Measurements from ENCODE around the gene VEZF1.
A peak's percentile ranks its signal among the peaks of the same experiment; 100 is the strongest.

Gene VEZF1

GRCh38 chr17:57940231-57940630 lies 47.8 kb downstream of the VEZF1 start:
- Histone ChIP-seq H3K36me3 (ENCODE audit: low read length) (no peaks in the 10 kb centered on the region), H4K20me1 (ENCODE audit: low read depth, low read length) (no peaks in the 10 kb centered on the region), H3F3A (ENCODE audit: insufficient read depth) (no peaks in the 10 kb centered on the region), H3K27ac (ENCODE audit: low read depth, low read length) (no peak overlapping the region), H3K9ac (ENCODE audit: low read length) (no peak overlapping the region), H3K79me2 (ENCODE audit: insufficient read depth, low read length) (no peaks in the 10 kb centered on the region), H3K4me3 (ENCODE audit: insufficient read depth, low read length, poor library complexity, severe bottlenecking) (no peak overlapping the region), H3K27me3 (ENCODE audit: low read length) (no peaks in the 10 kb centered on the region), H3K4me2 (ENCODE audit: low read depth, low read length, poor library complexity, severe bottlenecking) (peak overlapping the region; percentile 17), H3K9me2 (replicated peaks; ENCODE audit: insufficient read depth, low read length) (no peaks in the 10 kb centered on the region), H3K9me3 (ENCODE audit: insufficient read depth, low read length) (no peaks in the 10 kb centered on the region), H2AFZ (ENCODE audit: low read depth, low read length, severe bottlenecking) (no peak overlapping the region)
- TF ChIP-seq CTCF (IDR thresholded peaks at IDR 0.05; ENCODE audit: insufficient read depth, low read length, poor library complexity, severe bottlenecking) (no peak), EZH2phosphoT487 (conservative IDR thresholded peaks at IDR 0.05; ENCODE audit: low read length) (no peak)

DNA sequence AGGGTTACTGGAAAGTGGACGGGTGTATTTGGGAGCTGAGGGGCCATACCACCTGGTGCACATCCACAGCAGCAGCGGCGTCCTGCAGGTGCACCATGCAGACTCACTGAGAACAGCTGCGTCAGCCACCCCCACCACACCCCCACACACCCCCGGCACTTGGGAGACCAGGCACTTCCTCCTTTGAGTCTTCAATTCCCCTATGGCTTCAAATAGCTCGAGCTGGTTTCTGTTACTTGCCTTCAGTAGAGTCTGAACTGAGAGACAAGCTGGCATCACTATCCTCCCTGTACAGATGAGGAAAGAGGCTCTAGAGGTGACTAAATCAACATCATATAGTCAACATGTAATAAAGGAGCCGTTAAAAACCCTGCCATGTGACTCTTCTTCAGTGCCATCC lies 48.3 kb downstream of the VEZF1 start:
- Histone ChIP-seq H3K27me3 (ENCODE audit: low read length) (no peaks in the 10 kb centered on the region), H2AFZ (ENCODE audit: low read depth, low read length, severe bottlenecking) (no peak overlapping the region), H3K36me3 (ENCODE audit: low read length) (no peaks in the 10 kb centered on the region), H3K9me2 (replicated peaks; ENCODE audit: insufficient read depth, low read length) (no peaks in the 10 kb centered on the region), H3K9me3 (ENCODE audit: insufficient read depth, low read length) (no peaks in the 10 kb centered on the region), H3K4me2 (ENCODE audit: low read depth, low read length, poor library complexity, severe bottlenecking) (peak overlapping the region; percentile 17), H3K4me3 (ENCODE audit: insufficient read depth, low read length, poor library complexity, severe bottlenecking) (no peak overlapping the region), H4K20me1 (ENCODE audit: low read depth, low read length) (no peaks in the 10 kb centered on the region), H3F3A (ENCODE audit: insufficient read depth) (no peaks in the 10 kb centered on the region), H3K9ac (ENCODE audit: low read length) (no peak overlapping the region), H3K79me2 (ENCODE audit: insufficient read depth, low read length) (no peaks in the 10 kb centered on the region), H3K27ac (ENCODE audit: low read depth, low read length) (no peak overlapping the region)
- TF ChIP-seq EZH2phosphoT487 (conservative IDR thresholded peaks at IDR 0.05; ENCODE audit: low read length) (peak; percentile 96; the same call in 1 of the 2 replicates), CTCF (IDR thresholded peaks at IDR 0.05; ENCODE audit: insufficient read depth, low read length, poor library complexity, severe bottlenecking) (no peak)

DNA sequence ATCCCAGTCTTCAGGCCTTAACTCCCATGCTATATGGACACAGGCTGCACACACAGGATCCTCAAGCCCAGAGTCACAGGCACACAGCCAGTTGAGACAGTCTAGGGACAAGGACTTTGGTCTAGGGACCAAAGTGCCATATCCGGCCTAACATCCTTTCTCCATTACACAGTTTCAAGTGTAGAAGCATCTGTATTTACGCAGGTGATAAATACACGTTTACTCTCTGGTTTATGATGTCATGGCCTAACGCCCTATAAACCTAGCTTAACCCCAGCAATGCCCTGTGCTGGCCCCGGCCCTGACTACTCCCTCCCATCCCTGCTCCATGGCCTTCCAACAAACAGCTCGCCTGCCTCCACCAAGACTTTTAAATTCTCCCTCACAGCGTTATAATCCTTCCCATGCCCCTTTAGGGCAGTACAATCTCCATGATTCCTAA lies 50.0 kb downstream of the VEZF1 start:
- Histone ChIP-seq H3F3A (ENCODE audit: insufficient read depth) (no peaks in the 10 kb centered on the region), H4K20me1 (ENCODE audit: low read depth, low read length) (no peaks in the 10 kb centered on the region), H3K9ac (ENCODE audit: low read length) (no peak overlapping the region), H2AFZ (ENCODE audit: low read depth, low read length, severe bottlenecking) (no peak overlapping the region), H3K27ac (ENCODE audit: low read depth, low read length) (no peak overlapping the region), H3K36me3 (ENCODE audit: low read length) (no peaks in the 10 kb centered on the region), H3K9me2 (replicated peaks; ENCODE audit: insufficient read depth, low read length) (no peaks in the 10 kb centered on the region), H3K9me3 (ENCODE audit: insufficient read depth, low read length) (no peaks in the 10 kb centered on the region), H3K4me3 (ENCODE audit: insufficient read depth, low read length, poor library complexity, severe bottlenecking) (no peak overlapping the region), H3K27me3 (ENCODE audit: low read length) (no peaks in the 10 kb centered on the region), H3K79me2 (ENCODE audit: insufficient read depth, low read length) (no peaks in the 10 kb centered on the region), H3K4me2 (ENCODE audit: low read depth, low read length, poor library complexity, severe bottlenecking) (no peak overlapping the region)
- no peak for TF ChIP-seq CTCF (IDR thresholded peaks at IDR 0.05; ENCODE audit: insufficient read depth, low read length, poor library complexity, severe bottlenecking)
- no peak for TF ChIP-seq EZH2phosphoT487 (conservative IDR thresholded peaks at IDR 0.05; ENCODE audit: low read length)
